Lung microvascular endothelial cell (primary cell): ENCODE data around the gene CAPN6. TPM values are rescaled to one million over a fixed set of nuclear protein-coding genes. Genes with fewer than 3 reads are reported as not detected.

ENCODE experiments used
- DNase-seq, 2 donors: peaks; one replicate each; pipeline versions ENCODE4 v3.0.0 to v3.0.0-alpha.2; 2010; ENCODE audit warnings: low read depth in 2 of 2
- total RNA-seq: library from RNA; depleted of rRNA; stranded (reverse); fragments of >200 nt; gene quantifications from 2 replicates; pipeline ENCODE4 v1.2.1, GENCODE V29; 2014

Gene CAPN6, protein sequence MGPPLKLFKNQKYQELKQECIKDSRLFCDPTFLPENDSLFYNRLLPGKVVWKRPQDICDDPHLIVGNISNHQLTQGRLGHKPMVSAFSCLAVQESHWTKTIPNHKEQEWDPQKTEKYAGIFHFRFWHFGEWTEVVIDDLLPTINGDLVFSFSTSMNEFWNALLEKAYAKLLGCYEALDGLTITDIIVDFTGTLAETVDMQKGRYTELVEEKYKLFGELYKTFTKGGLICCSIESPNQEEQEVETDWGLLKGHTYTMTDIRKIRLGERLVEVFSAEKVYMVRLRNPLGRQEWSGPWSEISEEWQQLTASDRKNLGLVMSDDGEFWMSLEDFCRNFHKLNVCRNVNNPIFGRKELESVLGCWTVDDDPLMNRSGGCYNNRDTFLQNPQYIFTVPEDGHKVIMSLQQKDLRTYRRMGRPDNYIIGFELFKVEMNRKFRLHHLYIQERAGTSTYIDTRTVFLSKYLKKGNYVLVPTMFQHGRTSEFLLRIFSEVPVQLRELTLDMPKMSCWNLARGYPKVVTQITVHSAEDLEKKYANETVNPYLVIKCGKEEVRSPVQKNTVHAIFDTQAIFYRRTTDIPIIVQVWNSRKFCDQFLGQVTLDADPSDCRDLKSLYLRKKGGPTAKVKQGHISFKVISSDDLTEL
- not detected in 2 replicates for total RNA-seq

DNA sequence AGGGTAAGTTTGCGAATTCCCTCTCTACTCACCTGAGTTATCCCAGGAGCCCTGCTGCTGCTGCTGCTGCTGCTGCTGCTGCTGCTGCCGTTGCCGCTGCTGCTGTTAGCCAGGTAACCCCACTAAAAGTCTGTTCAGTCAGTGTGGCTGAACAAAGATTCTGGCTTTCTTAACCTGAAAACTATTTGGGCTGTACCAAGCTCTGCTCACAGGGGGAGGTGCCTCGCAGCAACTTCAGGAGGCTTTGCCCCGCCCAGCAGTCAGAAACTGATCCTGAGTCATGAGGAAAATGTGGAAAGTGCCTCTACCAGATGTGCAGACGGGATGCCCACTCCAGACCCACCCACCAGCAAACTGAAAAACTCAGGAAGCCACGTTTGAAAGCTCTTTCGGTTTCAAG lies at the start of gene CAPN6:
Gene CAPN6, minus strand, starts transcription at position 145 of the 400 bp plus-strand sequence. CDS start 6,547 bp downstream, outside the sequence.
- no peak for DNase-seq

DNA sequence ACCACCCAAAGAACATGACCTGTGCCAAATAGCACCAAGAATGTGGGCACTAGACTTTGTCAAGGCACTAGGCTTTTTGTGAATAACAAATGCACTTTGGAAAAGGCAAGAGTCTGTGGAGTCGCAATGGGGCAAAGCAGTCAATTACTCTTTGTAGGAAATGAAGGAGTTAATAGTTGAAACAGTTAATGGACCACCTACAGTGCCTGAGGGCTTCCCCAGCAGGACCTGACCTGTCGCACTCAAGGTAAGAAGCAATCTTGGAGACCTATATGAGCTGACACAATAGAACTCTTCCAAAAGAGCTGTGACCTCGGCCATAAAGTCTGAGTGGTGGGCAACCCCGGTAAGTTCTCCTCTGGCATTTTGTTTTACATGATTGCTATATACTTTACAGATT lies 49.2 kb upstream of the CAPN6 start:
- DNase-seq, result no peak

DNA sequence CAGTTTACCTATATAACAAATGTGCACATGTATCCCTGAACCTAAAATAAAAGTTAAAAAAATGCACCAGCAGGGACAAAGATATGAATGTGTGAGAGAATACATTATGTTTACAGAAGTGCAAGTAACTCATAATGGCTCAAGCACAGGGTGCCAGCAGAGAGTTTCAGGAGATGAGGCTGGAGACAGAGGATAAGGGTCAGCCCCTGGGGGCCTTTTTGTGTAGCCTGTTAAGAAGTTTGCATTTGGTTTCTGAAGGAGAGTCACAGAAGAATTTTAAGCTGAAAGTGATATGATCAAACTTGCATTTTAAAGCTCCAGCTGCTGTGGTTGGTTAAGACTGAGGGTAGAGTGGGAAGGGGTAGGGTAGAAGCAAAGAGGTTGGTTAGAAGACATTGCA lies 48.6 kb upstream of the CAPN6 start:
- DNase-seq, result no peak

DNA sequence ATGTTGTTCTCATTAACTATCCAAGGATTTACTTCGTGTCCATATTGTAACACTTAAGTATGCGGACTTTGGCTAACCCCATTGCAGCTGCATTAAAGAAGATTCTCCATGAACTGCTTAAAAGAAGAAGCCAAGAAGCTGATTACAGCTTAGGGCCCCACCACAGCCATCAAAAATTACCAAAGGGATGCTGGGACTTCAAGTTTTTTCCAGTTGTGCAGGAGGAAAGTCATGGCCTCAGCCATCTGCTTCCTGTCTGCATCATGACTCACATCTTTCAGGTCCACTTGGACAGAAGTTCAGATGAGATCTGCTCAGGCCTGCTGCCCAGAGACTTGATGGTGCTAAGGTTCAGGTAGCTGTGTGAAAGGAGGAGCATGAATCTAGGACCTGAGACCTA lies 38.8 kb upstream of the CAPN6 start:
- DNase-seq, result no peak

DNA sequence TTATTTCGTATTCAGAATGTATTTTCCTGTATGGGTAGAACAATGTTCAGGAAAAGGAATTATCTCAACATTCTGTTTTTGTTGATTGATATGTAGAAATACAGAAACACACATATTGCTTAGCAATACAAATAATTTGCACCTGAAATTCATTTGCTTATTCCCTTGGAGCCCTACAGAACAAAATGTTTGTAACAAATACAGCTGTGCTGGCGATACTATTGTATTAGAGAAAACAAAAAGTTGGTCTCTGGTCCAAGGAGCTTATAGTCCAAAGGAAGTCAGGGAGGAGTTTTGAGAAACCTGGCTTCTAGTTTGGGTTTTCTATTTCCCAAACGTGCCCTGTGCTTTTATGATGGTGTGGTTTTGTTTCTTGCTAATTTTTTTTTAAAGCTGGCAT lies 37.8 kb upstream of the CAPN6 start:
- no peak for DNase-seq

DNA sequence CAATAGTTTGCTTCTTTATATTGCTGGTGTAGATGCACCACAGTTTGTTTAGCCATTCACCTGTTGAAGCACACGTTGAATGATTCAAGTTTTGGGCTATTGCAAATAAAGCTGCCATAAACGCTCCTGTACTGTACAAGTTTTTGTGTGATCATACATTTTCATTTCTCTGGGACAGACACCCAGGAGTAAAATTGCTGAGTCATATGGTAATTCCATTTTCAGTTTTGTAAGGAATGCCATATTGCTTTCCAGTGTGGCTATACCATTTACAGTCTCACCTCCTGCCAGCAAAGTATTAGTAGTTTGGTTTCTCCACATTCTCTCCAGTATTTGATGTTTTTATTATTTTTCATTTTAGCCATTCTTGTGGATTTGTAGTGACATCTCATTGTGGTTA lies 32.0 kb upstream of the CAPN6 start:
- DNase-seq, result no peak

DNA sequence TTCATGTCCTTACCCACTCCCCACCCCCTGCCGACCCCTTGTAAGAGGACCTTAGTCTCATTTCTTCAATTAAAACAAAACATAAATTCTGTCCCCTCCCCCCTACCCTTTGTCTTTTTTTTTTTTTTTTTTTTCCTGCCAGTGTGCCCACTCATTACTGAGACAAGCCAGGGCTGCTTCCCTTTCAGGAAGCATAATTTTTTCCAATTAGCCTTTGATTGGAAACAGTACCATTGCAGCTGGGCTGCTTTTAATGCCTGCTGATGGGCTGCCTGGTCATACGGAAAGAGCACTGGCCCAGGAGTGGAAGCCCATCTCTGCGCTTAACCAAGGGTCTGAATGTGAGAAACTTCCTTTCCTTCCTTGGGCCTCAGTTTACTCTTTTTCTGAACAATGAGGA lies 18.6 kb upstream of the CAPN6 start:
- DNase-seq, result no peak

DNA sequence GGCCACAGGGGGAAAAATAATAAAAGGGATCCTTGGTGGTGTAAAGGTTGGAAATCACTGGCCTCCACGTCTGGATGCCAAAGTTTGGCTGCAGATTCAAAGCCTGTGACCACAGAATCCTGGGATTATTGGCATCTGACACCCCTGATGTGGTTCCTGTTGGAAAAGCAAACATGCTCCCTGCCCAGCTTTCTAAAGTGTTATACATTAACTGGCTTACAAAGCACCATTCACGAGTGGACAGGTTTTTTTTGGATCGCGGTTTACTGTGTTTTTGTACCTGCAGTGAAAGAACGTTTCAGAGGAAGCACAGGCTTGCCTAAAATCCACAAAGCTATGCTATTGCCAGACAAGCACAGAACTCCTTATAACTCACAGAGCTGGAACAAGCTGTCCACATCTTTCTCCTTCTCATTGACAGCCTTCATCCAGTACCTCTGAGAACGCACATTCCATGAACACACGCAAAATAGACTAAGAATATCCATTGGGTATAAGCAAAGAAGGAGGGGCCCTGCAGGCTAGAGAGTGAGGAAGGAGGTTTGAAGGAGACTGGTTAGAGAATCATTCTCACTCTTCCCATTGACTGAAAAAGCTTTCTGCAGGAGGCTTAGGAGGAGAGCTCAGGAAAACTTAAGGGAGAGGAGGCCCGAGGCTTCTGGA lies 14.5 kb upstream of the CAPN6 start:
- no peak for DNase-seq

DNA sequence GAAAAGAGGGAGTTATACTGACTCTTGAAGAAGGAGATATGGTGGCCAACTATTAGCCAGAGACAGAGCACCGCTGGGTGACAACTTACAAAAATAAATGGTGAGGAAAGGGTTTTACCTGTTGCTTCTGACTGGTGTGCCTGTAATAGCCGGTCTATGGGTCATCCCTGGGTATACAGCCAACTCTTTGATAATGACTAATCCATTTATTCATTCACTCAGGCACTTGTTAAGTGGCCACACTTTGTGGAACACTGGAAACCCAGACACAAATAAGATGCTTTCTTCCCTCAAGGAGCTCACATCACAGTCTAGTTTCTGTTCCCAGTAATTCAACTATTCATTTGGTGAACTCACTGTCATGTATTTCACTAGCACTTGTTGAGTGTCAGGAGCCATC lies 13.2 kb upstream of the CAPN6 start:
- no peak for DNase-seq

DNA sequence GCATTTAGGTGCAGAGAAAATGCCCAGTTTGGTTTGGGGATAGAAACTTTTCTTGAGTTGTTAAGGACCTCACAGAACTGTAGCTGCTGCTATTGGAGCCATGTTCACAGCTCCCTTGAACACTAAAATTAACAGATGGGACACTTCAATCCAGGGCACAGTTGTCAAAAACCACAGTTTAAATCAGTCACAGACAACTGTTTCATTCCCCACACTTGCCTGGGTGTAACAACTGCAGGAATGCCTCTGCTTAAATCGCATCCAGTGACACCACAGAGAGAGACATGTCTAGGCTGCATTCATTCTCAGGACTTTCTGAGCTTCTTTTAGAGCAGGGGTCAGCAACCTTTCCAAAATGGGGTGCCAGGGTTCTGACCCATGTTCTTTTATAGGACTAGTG lies 12.7 kb upstream of the CAPN6 start:
- no peak for DNase-seq

DNA sequence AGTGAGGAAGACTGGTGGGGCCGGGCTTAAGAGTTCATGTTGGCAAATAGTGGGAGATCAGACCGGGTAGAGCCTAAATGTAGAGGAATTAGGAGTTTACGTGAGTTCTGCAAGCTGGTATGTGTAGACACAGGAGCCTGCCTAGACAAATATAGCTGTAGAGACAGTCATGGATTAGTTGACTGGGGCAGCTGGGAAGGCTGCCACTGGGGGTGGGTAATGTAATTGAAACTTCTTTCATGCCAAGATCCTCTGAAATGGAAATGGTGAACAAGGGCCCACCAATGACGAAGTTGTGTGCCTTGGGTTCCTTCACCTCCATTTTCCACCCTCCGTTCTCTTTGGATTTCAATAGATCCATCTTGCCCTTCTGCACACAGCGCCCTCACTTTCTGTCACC lies 11.9 kb upstream of the CAPN6 start:
- DNase-seq, result no peak

DNA sequence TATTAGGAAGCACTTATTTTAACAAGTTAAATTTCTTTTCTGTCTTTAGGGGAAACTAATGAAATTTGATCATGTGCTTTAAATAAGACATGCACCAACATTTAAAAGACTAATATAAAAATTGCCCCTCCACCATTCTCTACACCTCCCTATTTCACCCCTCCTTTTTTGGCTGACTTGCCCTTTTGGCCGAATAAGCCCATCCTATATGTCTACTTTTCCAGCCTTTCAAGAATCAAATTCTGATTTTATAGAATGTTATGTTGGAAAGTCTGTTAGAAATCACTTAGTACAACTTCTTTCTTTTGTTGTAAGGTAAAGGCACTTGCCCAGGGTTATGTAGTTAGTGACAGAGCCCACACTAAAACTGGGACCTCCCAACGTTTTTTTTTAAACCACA lies 1.8 kb downstream of the CAPN6 start:
- no peak for DNase-seq

DNA sequence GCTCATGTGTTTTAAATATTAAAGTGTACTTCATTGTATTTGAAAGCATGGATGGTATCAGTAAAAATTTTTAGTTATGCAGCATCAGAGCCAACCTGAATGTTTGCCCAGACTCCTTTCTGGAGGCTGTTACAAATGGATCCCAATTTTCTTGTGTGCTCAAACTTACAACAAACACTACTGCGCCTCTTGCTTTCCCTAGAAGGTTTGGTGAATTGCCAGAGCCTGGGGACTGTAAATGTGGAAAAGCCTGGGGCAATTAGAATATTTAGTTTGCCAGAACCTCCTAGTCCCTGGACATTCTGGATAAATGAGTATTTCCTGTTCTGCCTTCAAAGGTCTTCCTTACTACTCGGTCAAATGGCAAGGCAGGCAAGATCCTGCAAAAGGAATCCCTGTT lies 4.8 kb downstream of the CAPN6 start:
- no peak for DNase-seq

DNA sequence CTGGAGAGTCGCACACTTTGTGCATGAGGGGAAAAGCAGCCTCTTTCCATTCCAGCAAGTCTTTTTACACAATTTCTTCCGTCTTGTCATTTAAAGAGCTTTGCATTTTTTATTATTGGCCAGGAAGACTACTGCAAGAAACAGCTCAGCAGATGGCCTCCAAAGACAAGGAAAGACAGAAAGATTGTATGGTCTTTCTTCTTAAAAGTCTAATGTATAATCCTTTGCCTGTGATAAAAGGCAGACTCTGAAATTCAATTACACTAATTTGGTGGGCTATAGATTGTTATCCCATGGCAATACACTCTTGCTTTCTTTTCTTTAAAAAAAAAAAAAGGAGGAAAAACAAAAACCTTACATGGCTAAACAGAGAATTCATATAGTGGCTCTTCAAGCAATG lies 5.9 kb downstream of the CAPN6 start:
- DNase-seq, result no peak

DNA sequence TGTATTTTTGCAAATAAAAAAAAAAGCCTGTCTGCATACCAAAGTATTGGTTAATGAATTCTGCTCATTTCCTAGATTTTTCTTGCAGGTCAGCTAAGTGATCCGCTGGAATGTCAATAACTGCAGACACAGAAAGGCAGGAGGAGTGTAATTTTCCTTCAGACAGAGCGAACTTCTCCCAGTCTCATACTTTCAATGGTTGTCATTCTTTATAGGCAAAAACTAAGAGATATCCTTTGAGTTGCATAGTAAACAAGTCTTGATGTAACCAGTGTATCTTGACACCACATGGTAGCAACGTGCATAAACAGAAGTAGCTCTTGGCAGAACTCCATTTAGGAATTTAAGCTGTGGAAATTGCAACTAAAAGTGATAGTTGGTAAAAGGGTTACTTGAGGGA lies 8.2 kb downstream of the CAPN6 start:
- DNase-seq, result no peak

DNA sequence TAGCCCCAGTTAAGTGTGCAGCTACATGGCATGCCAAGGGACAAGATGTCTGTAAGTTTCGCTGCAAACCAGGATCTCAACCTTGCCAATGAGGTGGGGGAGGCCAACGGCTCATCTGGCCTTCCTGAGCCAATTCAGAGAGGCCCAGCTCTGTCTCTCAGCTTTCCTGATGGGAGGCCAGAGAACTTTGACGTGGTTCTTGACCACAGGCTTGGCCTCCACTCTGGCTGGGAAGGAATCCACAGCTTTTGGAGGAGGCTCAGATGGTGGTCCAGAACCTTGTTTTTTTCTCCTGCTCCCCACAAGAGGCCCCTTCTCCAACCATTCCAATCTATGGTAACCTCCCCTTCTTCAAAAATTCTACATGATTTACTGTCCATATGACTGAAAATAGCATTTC lies 9.8 kb downstream of the CAPN6 start:
- DNase-seq, result no peak

DNA sequence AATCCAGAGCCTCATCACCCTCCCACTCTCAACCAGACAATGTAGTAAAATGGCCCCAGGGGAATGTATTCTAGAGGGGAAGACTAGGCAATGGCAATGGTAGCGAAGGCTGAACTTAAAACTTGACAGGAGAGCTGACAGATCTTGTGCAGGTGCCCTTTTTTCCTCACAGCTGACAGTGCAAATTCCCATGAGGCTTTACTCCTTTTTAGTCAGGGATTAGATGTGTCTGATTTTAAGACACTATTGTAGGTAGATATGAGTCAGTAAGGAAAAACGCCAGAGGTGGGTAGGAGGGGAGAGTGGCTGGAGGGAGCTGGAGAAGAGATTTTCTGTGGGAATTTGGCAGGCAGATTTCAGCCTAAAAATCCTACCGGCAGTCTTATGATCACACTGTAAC lies 10.7 kb downstream of the CAPN6 start:
- no peak for DNase-seq

DNA sequence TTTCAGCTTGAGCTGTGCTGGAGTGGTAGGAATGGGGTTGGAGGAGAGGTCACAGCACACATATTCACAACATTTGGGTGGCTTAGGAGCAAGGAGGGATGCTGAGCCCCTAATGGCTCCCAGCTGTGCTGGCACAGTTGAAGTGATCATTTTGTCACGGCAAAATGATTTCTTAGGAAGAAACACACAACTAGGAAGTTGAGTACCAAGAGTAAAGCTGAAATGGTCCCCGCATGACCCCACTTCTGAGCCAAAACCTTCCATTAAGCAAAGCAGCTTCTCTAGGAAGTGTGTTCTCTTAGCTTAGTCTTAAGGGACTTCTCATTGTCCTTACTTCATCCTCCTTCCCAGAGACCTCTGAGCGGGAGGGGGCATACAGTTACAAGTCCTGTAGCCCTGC lies 12.6 kb downstream of the CAPN6 start:
- DNase-seq, result no peak

DNA sequence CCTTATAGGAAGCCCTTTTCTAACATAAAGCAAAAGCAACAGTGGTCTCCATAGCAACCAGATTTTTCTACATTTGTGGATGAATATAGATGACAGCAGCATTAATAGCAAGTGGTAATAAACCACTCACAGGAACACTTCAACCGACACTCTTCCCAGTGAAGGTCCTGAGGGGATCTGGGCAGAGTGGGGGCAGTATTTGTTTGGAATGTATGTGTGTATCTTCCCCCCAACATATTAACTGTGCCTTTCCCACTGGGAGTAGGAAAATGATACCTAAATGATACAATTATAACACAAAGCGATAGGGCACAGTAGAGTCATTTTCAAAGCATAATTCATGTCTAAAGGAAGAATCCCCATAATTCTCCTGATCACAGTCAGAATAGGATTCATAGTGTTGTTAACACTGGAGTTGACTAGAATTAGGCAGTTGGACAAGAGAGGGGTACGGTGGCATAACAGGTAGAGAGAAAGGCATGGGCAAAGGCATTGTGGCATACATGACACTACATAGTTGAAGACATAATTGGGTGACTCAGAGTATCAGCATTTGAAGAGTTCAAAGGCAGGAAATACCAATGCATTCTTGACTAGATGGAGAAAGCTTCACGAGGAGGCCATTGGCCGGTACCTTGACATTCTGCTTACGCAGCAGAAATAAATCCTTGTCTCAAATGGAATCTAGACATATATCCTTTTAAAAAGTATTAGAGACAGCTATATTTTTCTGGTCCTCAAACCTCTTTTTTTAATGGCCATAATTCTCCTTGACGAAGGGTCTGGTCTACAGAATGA lies 15.2 kb downstream of the CAPN6 start:
- DNase-seq, result no peak

DNA sequence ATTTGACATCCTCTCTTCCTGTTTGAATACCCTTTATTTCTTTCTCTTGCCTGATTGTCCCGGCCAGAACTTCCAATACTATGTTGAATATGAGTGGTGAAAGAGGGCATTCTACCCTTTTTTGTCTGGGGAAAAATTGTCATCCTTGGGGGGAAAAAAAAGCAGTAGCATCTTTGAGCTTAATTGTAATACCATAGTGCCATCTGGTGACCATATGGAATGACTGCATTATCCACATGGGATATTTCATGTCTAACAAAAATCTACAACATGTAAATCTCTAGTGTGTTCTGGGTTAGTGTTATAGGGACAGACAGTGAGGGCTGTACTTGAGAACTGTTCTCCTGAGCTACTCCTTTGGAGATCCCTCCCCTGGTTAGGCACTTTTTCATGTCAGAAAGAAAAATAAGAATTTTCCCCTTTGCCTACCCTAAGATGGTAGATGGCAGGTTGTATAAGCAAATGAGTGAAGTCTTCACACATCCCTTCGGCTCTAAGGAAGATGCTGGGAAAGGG lies 26.0 kb downstream of the CAPN6 start:
- DNase-seq, result peak; percentile 5 to 34

DNA sequence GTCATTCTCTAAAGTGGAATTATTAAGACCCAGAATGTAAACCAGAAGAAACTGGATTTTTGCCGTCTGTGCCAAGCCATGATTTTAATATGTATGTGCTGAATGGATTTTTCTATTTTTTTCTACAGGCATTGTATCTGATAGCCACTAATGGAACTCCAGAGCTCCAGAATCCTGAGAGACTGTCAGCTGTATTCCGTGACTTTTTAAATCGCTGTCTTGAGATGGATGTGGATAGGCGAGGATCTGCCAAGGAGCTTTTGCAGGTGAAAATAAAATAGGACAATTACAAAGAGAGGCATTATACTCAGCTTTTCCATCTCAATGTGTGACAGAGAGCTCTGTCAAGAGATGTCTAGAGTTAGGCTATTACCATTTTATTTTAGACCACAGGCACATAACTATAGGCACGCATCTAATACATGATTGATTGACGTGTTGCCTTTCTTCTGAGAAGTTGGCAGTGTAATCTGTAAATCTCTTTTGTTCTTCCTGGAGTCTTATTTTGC lies 53.9 kb downstream of the CAPN6 start:
- DNase-seq, result no peak

DNA sequence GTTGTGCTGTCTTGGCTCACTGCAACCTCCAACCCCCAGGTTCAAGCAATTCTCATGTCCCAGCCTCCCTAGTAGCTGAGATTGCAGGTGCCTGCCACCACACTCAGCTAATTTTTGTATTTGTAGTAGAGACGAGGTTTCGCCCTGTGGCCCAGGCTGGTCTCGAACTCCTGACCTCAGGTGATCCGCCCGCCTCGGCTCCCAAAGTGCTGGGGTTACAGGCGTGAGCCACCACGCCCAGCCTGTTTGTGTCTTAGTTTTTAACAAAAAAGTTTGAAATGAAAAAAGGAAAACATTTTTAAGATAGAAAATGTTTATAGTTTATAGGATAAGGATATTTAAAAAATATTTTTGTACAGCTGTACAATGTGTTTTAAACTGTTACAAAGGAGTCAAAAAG lies 62.4 kb downstream of the CAPN6 start:
- DNase-seq, result no peak
